NCI-H2081 (cell line): ENCODE data around the gene CRAMP1.

Source experiments
- DNase-seq, 2 experiments: peaks; one replicate each; lab custom pipeline; 2025; lab: John Stamatoyannopoulos, UW

Gene CRAMP1

DNA sequence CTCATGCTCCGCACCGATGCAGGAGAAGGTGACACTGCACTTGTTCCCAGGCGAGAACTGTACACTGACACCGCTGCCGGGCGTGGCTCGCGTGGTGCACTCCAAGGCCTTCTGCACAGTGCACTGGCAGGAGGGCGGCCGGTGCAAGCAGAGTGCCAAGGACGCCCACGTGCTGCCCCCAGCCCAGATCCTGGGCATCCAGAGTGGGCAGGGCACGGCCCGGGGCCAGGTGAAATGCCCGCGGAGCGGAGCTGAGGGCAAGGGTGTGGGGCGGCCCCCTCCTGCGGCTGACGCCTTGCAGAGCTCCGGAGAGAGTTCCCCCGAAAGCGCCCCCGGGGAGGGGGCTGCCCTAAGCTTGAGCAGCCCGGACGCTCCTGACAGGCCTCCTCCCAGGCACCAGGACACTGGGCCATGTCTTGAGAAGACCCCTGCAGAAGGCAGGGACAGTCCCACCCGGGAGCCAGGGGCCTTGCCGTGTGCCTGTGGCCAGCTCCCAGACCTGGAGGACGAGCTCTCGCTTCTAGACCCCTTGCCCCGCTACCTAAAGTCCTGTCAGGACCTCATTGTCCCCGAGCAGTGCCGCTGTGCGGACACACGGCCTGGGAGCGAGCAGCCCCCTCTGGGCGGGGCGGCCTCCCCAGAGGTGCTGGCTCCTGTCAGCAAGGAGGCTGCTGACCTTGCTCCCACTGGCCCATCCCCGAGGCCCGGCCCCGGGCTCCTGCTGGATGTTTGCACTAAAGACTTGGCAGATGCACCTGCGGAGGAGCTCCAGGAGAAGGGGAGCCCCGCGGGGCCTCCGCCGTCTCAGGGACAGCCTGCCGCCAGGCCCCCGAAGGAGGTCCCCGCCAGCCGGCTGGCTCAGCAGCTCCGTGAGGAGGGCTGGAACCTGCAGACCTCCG lies 44.0 kb downstream of the CRAMP1 start:
- no peak for DNase-seq

GRCh38 chr16:1656808-1657617 lies 44.9 kb downstream of the CRAMP1 start:
- DNase-seq: no peak

DNA sequence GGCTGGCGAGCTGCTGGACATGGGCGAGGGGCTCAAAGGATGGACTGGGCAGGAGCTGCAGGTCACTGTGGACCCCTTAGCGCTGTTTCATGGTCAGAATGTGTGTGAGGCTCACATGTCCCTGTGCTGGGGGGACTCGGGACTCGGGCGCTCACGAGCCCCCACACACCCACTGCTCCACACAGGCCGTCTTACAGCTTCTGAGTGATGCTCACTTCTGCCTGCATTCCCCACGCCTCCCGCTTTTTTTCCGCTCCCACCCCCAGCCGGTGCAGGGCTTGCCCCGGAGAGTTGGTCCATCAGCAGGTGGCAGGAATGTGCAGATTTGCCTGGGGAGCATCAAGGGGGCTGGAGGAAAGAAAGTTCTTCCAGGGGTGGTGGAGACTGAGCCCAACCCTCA lies 45.7 kb downstream of the CRAMP1 start:
- DNase-seq: no peak

GRCh38 chr16:1659031-1659430 lies 46.9 kb downstream of the CRAMP1 start:
- DNase-seq: no peak

- DNase-seq: no peak
These were observed 49.7 kb downstream of the CRAMP1 start for GRCh38 chr16:1661826-1662225.

- no peak for DNase-seq
These were observed 50.4 kb downstream of the CRAMP1 start for GRCh38 chr16:1662543-1662942.

GRCh38 chr16:1665829-1666228 lies 53.7 kb downstream of the CRAMP1 start:
- DNase-seq: no peak

DNA sequence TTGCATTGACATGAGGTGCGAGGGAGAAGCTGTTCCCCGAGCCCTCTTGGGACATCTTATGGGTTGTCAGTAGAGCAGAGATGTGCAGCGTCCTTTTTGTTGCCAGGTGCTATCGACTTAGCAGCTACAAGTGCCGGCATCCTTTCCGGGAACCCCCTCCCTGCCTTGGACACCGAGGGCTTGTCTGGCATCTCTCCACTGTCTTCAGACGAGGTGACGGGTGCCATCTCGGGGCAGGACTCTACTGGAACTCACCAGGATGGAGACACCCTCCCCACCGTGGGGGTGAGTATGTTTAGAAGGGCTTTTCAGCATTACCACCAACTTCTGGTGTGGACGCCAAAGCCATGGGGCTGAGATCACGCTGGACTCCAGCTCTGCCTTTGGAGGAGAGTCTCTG lies 54.2 kb downstream of the CRAMP1 start:
- DNase-seq: no peak

GRCh38 chr16:1667271-1667670 lies 55.1 kb downstream of the CRAMP1 start:
- DNase-seq: no peak

GRCh38 chr16:1667916-1668315 lies 55.8 kb downstream of the CRAMP1 start:
- DNase-seq: no peak

GRCh38 chr16:1668612-1669319 lies 56.6 kb downstream of the CRAMP1 start:
- DNase-seq: no peak

DNA sequence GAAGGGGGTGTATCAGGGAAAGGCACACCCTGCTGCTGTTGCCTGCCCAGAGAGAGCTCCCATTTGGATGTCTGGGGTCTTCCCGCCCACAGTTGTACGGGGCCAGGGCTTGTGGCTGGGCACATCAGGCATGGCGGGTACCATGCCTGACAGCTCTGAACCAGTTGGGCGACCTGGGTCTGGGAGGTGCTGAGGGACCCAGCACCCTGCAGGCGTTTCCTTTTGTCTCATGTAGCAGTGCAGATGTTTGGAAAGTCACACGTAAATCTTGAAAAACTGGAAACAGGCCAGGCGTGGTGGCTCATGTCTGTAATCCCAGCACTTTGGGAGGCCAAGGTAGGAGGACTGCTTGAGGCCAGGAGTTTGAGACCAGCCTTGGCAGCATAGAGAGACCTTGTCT lies 57.5 kb downstream of the CRAMP1 start:
- DNase-seq: no peak

DNA sequence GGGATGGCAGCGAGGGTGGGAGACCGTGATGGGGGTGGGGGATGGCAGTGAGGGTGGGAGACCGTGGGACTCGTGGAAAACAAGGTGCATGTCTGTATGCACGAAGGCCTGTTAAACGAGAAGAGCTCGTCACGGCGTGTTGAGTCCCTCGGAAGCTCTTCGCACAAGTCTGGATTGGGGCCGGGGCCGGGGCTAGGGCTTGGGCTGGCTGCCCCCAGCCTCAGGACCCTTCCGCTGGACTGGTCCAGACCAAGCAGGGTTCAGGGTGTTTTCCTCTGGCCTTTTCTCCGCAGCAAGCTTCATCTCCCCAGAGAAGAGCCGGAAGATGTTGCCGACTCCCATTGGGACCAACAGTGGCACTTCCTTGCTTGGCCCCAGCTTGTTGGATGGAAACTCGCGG lies 58.2 kb downstream of the CRAMP1 start:
- DNase-seq: no peak

DNA sequence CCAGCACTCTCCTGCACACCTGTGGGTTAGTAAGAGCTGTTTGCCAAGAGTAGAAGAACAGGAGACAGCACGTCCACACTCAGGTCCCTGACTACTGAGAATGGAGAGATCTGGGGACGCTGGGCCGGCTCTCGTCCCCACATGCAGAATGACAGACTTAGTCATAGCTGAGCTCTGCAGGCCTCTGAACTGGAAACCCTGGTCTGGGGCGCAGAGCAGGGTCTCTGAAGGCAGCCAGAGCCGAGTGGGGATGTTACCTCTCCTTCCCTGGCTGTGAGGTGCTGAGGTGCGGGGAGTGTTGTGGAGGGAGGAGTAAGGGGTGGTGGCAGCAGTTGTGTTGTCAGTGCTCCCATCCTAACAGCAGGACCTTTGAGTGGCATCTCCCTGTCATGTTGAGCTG lies 58.7 kb downstream of the CRAMP1 start:
- no peak for DNase-seq

DNA sequence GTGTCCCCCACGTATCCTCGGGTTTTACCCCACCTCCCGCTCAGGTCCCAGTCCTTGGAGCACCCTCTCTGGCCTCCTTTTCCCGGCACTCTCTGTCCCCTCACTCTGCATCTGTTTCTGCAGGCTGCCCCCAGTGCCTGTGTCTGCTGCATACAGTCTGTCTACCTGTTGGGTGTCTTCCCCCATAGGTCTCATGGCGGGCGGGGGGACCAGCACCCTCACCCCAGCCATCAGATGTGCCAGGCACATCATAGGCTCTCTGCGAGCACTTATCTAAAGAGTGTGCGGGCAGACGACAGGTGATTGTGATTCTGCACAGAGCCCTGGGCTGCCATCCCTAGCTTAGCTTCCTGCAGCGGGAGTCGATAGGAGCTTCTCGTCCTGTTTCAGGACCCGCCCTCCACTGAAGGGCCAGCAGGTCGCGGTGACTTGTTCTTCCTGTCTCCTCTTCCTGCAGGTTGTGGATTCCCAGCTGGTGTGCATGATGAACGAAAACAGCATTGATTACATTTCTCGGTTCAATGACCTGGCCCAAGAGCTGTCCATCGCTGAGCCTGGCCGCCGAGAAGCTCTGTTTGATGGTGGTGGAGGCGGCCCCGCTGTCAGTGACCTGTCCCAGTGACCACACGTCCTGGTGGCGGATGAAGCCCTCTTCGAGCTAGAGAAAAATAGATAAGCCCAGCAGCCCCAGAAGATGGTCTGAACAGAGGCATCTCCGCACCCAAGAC lies 61.4 kb downstream of the CRAMP1 start:
- DNase-seq: no peak

DNA sequence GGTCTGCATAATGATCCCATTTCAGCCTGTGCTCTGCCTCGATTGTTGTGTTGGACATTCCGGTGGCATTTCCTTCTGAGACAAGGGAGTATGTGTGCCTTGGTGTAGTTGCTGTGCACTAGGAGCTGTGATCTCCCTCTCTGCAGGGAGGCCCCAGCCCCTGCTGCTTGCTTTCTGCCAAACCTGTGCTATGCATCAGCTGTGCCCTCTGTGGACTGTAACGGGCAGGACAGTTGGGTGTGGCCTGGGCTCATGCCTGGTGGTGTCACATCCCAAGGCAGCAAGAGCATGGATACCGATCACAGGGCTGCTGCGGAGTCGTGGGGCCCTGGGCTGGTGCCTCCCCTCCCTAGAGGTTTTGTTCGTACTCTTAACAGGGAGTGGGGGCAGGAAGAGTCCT lies 62.1 kb downstream of the CRAMP1 start:
- DNase-seq: no peak

- DNase-seq: no peak
These were observed 62.8 kb downstream of the CRAMP1 start for GRCh38 chr16:1674751-1675664.

DNA sequence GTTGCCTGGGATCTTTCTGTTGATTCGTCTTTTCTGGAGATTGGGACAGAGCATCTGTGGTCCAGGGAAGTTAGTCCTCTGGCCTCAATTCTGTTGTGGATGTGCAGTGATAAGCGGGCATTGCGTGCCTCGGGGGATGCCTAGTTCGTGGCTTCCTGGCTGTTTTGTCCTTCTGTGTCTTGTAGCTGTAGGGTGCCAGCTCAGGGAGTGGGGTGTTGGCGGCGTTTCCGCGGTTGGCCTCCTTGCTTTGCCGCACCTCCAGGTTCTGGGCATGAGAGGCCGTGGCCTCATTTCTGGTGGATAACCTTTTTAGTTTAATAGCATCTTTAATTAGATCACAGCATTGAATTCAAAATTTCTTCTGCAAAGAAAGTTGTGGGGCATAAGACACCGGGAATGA lies 64.5 kb downstream of the CRAMP1 start:
- no peak for DNase-seq

GRCh38 chr16:1677339-1677738 lies 65.2 kb downstream of the CRAMP1 start:
- DNase-seq: no peak

DNA sequence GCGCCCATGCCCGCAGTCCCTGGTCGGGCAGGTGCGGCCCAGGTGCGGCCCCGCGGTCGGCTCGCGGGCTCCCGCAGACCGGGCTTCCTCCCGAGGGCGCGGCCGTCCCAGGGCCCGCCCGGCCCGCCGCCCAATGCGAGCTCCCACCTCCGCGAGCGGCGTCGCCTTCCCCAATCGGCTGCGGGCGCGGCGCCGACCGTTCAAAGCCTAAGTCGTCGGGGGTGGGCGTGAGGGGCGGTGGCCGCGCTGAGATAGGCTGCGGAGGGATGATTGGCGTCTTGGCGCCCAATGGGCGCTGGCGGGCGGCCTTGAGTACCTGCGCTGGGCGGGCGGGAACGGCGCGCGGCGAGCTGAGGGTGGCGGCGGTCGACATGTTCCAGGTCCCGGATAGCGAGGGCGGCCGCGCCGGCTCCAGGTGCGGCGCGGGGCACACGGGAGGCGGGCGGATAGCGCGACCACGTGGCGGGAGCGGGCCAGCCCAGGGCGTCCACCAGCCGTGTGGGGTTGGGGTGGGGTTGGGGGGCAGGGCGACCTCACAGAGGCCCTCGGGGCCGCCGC lies 65.9 kb downstream of the CRAMP1 start, which contains the start of gene JPT2:
TSS of gene JPT2 (plus strand) at position 338 of the 558 bp plus-strand sequence. CDS start at position 372, 34 bp downstream.
- DNase-seq: peak; percentile 97 to 99
